IgD-negative memory B cell (primary cell): ENCODE measurements around the gene RHEBL1. TPM values are rescaled to one million over a fixed set of nuclear protein-coding genes. Genes with fewer than 3 reads are reported as not detected.
A peak's percentile ranks its signal among the peaks of the same experiment; 100 is the strongest.

Experiments used
- H3K27ac Mint-ChIP-seq, 3 donors: one replicate each; pipeline ENCODE4 v1.8.0; 2020 to 2022; ENCODE audit warnings: mild to moderate bottlenecking in 3 of 3, mixed read lengths in 3 of 3, moderate library complexity in 1 of 3
- H3K27me3 Mint-ChIP-seq: one replicate; pipeline ENCODE4 v1.8.0; 2021; ENCODE audit warnings: mixed read lengths
- H3K36me3 Mint-ChIP-seq: one replicate; pipeline ENCODE4 v1.8.0; 2020; ENCODE audit warnings: mild to moderate bottlenecking, mixed read lengths
- H3K4me1 Mint-ChIP-seq, 3 donors: one replicate each; pipeline ENCODE4 v1.8.0; 2020 to 2022; ENCODE audit warnings: mixed read lengths in 3 of 3, mild to moderate bottlenecking in 1 of 3
- H3K4me3 Mint-ChIP-seq, 4 donors: one replicate each; pipeline ENCODE4 v1.8.0; 2020 to 2022; ENCODE audit warnings: mild to moderate bottlenecking in 4 of 4, mixed read lengths in 4 of 4, moderate library complexity in 3 of 4
- H3K9me3 Mint-ChIP-seq, 3 donors: one replicate each; pipeline ENCODE4 v1.8.0; 2020 to 2021; ENCODE audit warnings: mixed read lengths in 3 of 3, mild to moderate bottlenecking in 1 of 3
- polyA plus RNA-seq: library from polyadenylated mRNA; unstranded; fragments of 300-500 nt; fragmentation: Illumina TruSeq; gene quantifications from one replicate; pipeline ENCODE4 v1.2.3, GENCODE V29; 2021

Gene RHEBL1
- polyA plus RNA-seq, 1 donor from 2014 or later = 3.2 TPM

GRCh38 chr12:49052451-49053208, 17.1 kb downstream of the RHEBL1 start:
- Mint-ChIP-seq H3K4me3 (peak overlapping the region in 1 of 4 donors; percentile 29), H3K36me3 (no peaks in the 10 kb centered on the region), H3K27ac (no peak overlapping the region)

DNA sequence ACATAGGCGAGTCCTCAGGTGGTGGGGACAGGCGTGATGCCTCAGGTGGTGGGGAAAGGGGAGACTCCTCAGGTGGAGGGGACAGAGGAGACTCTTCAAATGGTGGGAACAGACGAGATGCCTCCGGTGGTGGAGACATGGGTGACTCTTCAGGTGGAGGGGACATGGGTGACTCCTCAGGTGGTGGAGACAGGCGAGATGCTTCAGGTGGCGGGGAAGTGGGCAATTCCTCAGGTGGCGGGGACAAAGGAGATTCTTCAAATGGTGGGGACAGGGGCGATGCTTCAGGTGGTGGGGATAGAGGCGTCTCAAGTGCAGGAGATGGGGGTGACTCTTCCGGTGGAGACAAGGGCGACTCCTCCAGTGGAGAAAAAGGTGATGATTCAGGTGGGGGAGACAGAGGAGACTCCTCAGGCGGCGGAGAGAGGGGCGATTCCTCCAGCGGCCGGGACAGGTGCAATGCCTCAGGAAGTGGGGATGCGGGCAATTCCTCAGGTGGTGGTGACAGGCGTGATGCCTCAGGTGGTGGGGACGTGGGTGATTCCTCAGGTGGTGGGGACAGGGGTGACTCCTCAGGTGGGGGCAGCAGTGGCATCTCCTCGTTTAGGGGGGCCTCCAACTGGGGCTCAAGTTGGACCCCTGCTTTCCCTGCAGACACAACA, 17.9 kb downstream of the RHEBL1 start:
- Mint-ChIP-seq H3K4me3 (peak overlapping the region in 1 of 4 donors; percentile 29), H3K36me3 (no peaks in the 10 kb centered on the region), H3K4me1 (peaks cover 21 to 26% (median 22%) of the 10 kb centered on the region in 3 donors), H3K27ac (no peak overlapping the region), H3K27me3 (peaks cover 2% of the 10 kb centered on the region), H3K9me3 (no peaks in the 10 kb centered on the region)

More at GRCh38 chr12:49052451-49053208, 17.1 kb downstream of the RHEBL1 start:
- Mint-ChIP-seq H3K4me1 (peaks cover 28 to 33% (median 29%) of the 10 kb centered on the region in 3 donors), H3K9me3 (no peaks in the 10 kb centered on the region), H3K27me3 (peaks cover 2% of the 10 kb centered on the region)

- Mint-ChIP-seq H3K9me3 (no peaks in the 10 kb centered on the region), H3K4me1 (peaks cover 16 to 21% (median 17%) of the 10 kb centered on the region in 3 donors), H3K4me3 (no peak overlapping the region), H3K27me3 (peaks cover 2% of the 10 kb centered on the region), H3K36me3 (no peaks in the 10 kb centered on the region), H3K27ac (no peak overlapping the region)
Measured at GRCh38 chr12:49051373-49051764, 18.4 kb downstream of the RHEBL1 start.

DNA sequence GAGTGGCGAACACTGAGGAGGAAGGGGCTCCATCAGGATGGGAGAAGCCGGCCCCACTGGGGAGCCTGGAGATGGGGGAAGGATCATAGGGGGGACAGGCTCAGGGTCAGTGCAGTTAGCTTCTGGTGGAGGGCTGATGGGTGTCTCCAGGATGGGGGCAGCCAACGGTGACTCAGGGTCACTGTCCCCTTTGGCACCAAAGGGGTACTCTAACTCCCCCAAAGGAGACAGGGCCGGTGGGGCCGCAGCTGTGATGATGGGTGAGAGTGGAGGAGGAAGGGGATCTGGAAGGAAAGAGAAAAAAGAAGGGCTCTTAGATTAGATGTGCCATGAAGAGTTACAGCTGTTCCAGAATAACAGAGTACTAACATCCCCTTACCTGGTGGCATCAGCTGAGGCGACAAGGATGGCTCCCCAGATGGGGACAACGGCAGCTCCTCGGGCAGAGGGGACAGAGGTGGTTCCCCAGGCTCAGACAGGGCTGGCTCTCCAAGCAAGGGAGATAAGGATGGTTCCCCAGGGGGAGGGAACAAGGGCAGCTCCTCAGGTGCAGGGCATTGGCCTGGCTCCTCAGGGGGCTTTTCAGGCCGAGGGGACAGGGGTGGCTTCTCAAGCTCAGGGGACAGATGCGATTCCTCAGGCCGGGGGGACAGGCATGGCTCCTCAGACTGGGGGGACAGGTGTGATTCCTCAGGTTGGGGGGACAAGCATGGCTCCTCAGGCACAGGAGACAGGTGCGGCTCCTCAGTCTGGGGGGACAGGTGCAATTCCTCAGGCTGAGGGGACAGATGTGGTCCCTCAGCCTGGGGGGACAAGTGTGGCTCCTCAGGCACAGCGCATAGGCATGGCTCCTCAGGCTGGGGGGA, 19.0 kb downstream of the RHEBL1 start:
- no peak overlapping the region for H3K27ac Mint-ChIP-seq

DNA sequence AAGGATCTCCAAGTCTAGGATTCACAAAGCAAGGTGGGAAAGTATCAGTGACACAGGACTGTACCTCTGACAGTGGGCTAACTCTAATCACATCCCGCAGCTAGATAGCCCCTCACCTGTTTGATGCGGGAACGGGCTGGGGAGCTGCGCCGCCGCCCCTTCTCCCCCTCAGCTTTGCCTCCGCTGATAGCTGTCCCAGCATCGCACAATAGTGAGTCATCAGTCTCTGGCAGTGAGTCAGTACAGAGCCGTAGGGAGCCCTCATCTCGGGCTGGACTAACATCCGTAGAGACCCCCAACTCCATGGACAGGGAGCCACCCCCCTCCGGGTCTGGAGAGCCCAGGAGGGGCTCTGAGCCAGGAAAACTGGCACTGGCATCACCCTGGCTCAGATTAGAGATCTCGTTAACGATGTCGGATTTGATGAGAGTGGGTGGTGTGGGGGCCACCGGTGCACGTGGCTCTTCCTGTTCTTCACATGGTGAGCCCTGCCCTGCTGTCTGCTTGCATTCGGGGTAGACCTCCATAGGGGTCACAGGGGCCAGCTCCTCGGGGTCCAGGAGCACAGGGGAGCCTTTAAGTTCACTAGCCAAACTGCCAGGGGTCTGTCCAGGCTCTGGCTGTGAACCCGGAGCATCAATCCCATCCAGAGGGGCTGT, 20.1 kb downstream of the RHEBL1 start:
- Mint-ChIP-seq H3K27ac (no peak overlapping the region), H3K9me3 (no peaks in the 10 kb centered on the region), H3K4me1 (peaks cover 1 to 5% (median 3%) of the 10 kb centered on the region in 3 donors), H3K4me3 (peak overlapping the region in 1 of 4 donors; percentile 3), H3K27me3 (no peaks in the 10 kb centered on the region), H3K36me3 (peaks cover 2% of the 10 kb centered on the region)

More for the DNA sequence above, 19.0 kb downstream of the RHEBL1 start:
- H3K4me3 Mint-ChIP-seq = no peak overlapping the region
- no peaks in the 10 kb centered on the region for H3K36me3 Mint-ChIP-seq
- no peaks in the 10 kb centered on the region for H3K9me3 Mint-ChIP-seq
- H3K27me3 Mint-ChIP-seq = no peaks in the 10 kb centered on the region
- peaks cover 9 to 14% (median 10%) of the 10 kb centered on the region in 3 donors for H3K4me1 Mint-ChIP-seq

- peaks cover 0 to 4% (median 3%) of the 10 kb centered on the region in 3 donors for H3K4me1 Mint-ChIP-seq
- peaks cover 3% of the 10 kb centered on the region for H3K36me3 Mint-ChIP-seq
- H3K27me3 Mint-ChIP-seq = no peaks in the 10 kb centered on the region
- H3K27ac Mint-ChIP-seq = peak overlapping the region in 1 of 3 donors; percentile 67
- no peak overlapping the region for H3K4me3 Mint-ChIP-seq
- no peaks in the 10 kb centered on the region for H3K9me3 Mint-ChIP-seq
Measured at GRCh38 chr12:49048953-49049352, 20.8 kb downstream of the RHEBL1 start.

- no peaks in the 10 kb centered on the region for H3K9me3 Mint-ChIP-seq
- no peaks in the 10 kb centered on the region for H3K27me3 Mint-ChIP-seq
- peaks cover 0 to 3% (median 3%) of the 10 kb centered on the region in 3 donors for H3K4me1 Mint-ChIP-seq
- H3K4me3 Mint-ChIP-seq = no peak overlapping the region
- peaks cover 5% of the 10 kb centered on the region for H3K36me3 Mint-ChIP-seq
- no peak overlapping the region for H3K27ac Mint-ChIP-seq
Measured at GRCh38 chr12:49046129-49046895, 23.5 kb downstream of the RHEBL1 start.

- Mint-ChIP-seq H3K9me3 (no peaks in the 10 kb centered on the region), H3K36me3 (peaks cover 5% of the 10 kb centered on the region), H3K27me3 (no peaks in the 10 kb centered on the region), H3K27ac (peak overlapping the region in 1 of 3 donors; percentile 87), H3K4me1 (peaks cover 0 to 3% (median 0%) of the 10 kb centered on the region in 3 donors), H3K4me3 (no peak overlapping the region)
Measured at GRCh38 chr12:49044660-49045059, 25.1 kb downstream of the RHEBL1 start.

DNA sequence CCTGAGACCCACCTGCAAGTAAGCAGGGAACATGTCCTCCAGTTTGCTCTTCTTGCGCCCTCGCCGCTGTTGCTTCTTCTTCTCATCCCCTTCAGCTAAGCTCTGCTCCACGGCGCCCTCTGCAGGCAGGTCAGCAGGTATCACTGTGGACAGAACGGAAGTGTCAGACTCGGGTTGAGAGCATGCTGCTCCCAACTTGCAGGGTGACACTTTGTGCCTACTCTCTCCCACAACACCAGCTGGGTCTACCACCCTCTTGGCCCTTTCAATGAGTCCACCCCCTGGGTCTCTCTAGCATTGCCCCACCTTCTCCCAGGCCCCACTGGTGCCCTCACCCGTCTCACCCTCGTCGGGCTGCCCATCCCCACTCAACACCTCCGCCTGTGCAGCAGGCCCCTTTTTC, 25.9 kb downstream of the RHEBL1 start:
- H3K4me1 Mint-ChIP-seq = peaks cover 0 to 3% (median 0%) of the 10 kb centered on the region in 3 donors
- H3K9me3 Mint-ChIP-seq = no peaks in the 10 kb centered on the region
- no peak overlapping the region for H3K4me3 Mint-ChIP-seq
- peaks cover 6% of the 10 kb centered on the region for H3K36me3 Mint-ChIP-seq
- peak overlapping the region; percentile 5 to 71 (median 19) for H3K27ac Mint-ChIP-seq
- H3K27me3 Mint-ChIP-seq = no peaks in the 10 kb centered on the region

- no peak overlapping the region for H3K4me3 Mint-ChIP-seq
- peak overlapping the region in 2 of 3 donors; percentile 71 to 73 for H3K27ac Mint-ChIP-seq
- no peaks in the 10 kb centered on the region for H3K27me3 Mint-ChIP-seq
- peaks cover 7% of the 10 kb centered on the region for H3K36me3 Mint-ChIP-seq
- no peaks in the 10 kb centered on the region for H3K9me3 Mint-ChIP-seq
- H3K4me1 Mint-ChIP-seq = peaks cover 0 to 3% (median 0%) of the 10 kb centered on the region in 3 donors
Measured at GRCh38 chr12:49043241-49043640, 26.5 kb downstream of the RHEBL1 start.

- Mint-ChIP-seq H3K4me1 (peaks cover 0 to 3% (median 0%) of the 10 kb centered on the region in 3 donors), H3K9me3 (no peaks in the 10 kb centered on the region), H3K4me3 (no peak overlapping the region), H3K27ac (no peak overlapping the region), H3K36me3 (peaks cover 7% of the 10 kb centered on the region), H3K27me3 (no peaks in the 10 kb centered on the region)
Measured at GRCh38 chr12:49041881-49042484, 27.8 kb downstream of the RHEBL1 start.

DNA sequence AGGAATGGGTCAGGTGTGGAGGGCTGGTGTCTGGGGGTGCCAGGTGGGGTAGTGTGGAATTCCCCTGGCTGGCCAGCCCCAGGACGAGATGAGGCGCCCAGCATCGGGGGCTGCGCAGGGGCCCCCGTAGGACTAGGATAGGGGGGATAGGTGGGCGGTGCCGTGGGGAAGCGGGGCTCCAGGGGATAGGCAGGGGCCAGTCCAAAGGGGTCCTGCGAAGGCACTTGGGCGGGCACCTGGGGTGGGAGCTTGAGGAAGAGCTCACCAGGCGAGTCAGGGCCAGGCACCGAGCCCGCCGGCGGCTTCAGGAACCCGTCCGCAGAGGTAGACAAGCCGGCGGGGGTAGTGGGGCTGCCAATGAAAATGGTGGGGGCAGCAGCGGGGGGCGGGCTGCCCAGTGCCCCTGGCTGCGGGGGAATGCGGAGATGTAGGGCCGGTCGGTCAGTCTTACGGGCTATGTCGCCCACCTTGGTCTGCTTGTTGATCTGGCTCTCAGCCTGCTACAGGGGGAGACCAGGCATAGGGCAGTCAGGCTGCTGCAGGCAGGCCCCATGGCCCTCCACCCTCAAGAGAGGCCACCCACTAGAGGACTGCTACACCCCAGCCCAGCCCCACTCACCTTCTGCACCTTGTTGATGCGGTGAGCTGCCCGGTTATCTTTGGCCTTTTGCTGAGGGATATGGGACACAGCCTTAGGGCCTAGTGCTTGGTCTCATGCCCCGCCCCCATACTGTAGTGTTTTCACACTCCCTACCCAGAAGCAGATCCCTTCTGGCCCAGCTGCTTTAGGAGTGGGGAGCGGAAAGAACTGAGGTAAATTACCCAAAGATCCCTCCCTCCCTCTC, 28.5 kb downstream of the RHEBL1 start:
- Mint-ChIP-seq H3K27ac (no peak overlapping the region), H3K9me3 (no peaks in the 10 kb centered on the region), H3K36me3 (peaks cover 7% of the 10 kb centered on the region), H3K27me3 (no peaks in the 10 kb centered on the region), H3K4me1 (peaks cover 0 to 3% (median 0%) of the 10 kb centered on the region in 3 donors), H3K4me3 (no peak overlapping the region)

DNA sequence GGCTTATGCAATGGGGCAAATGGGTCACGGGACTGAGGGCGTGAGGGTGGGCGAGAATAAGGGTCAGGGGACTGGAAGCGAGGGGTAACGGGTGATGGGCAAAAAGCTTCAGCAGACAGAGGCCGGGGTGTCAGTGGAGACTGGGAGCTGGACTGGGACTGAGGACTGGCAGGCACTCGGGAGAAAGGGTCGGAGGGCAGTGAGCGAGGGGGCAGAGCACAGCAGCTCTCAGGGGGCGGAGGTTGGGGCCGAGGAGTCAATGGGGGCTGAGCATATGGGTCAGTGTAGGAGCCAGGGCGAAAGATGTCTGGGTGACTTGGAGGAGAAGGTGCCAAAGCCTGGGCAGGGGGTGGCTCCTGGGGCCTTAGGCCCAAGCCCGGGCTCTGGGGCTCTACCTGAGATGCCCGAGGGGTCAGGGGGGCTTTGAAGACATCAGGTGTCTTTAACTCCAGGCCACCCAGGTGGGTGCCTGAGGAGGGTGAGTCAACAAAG, 29.4 kb downstream of the RHEBL1 start:
- peaks cover 0 to 4% (median 0%) of the 10 kb centered on the region in 3 donors for H3K4me1 Mint-ChIP-seq
- no peaks in the 10 kb centered on the region for H3K27me3 Mint-ChIP-seq
- H3K4me3 Mint-ChIP-seq = no peak overlapping the region
- H3K36me3 Mint-ChIP-seq = peaks cover 6% of the 10 kb centered on the region
- H3K9me3 Mint-ChIP-seq = no peaks in the 10 kb centered on the region
- peak overlapping the region in 1 of 3 donors; percentile 91 for H3K27ac Mint-ChIP-seq
